CD4-positive, alpha-beta T cell treated with Interleukin-17A for 1 hour (primary cell): ENCODE data around the gene VAC14.

Source experiments
- DNase-seq: peaks from one replicate; pipeline ENCODE4 v3.0.0-alpha.2; 2020

VAC14 gene

GRCh38 chr16:70721202-70721963 is 79.6 kb downstream of the VAC14 start:
- no peak for DNase-seq

GRCh38 chr16:70720425-70721201 is 80.3 kb downstream of the VAC14 start:
- DNase-seq: no peak

- no peak for DNase-seq
Measured at GRCh38 chr16:70717065-70717464, 83.9 kb downstream of the VAC14 start.

- DNase-seq: no peak
Measured at GRCh38 chr16:70715860-70716357, 85.0 kb downstream of the VAC14 start.

GRCh38 chr16:70715055-70715858 is 85.7 kb downstream of the VAC14 start:
- no peak for DNase-seq

- no peak for DNase-seq
Measured at GRCh38 chr16:70714581-70715054, 86.3 kb downstream of the VAC14 start.

GRCh38 chr16:70713824-70714223 is 87.1 kb downstream of the VAC14 start:
- no peak for DNase-seq

- no peak for DNase-seq
Measured at GRCh38 chr16:70713342-70713741, 87.6 kb downstream of the VAC14 start.

- no peak for DNase-seq
Measured at GRCh38 chr16:70712942-70713341, 88.0 kb downstream of the VAC14 start.

- no peak for DNase-seq
Measured at GRCh38 chr16:70712359-70712758, 88.6 kb downstream of the VAC14 start.

GRCh38 chr16:70711211-70712031 is 89.5 kb downstream of the VAC14 start:
- no peak for DNase-seq

- no peak for DNase-seq
Measured at GRCh38 chr16:70710422-70711210, 90.3 kb downstream of the VAC14 start.

GRCh38 chr16:70709942-70710341 is 91.0 kb downstream of the VAC14 start:
- DNase-seq: no peak

- no peak for DNase-seq
Measured at GRCh38 chr16:70709457-70709856, 91.5 kb downstream of the VAC14 start.

- no peak for DNase-seq
Measured at GRCh38 chr16:70708366-70709246, 92.4 kb downstream of the VAC14 start.

- no peak for DNase-seq
Measured at GRCh38 chr16:70706948-70707465, 94.0 kb downstream of the VAC14 start.

- no peak for DNase-seq
Measured at GRCh38 chr16:70705056-70705455, 95.9 kb downstream of the VAC14 start.

- DNase-seq: no peak
Measured at GRCh38 chr16:70704586-70704985, 96.4 kb downstream of the VAC14 start.

GRCh38 chr16:70703835-70704381 is 97.0 kb downstream of the VAC14 start:
- DNase-seq: no peak
